ENCODE results near the gene VSIG8.

GRCh38 chr1:159884296-159884695, 21.8 kb upstream of the VSIG8 start:
- TF ChIP-seq CTCF (IDR thresholded peaks at IDR 0.05; ENCODE audit: insufficient read depth, low read length) (no peak), POLR2AphosphoS5 (IDR thresholded peaks at IDR 0.05; ENCODE audit: low read depth) (no peak), GABPA (IDR thresholded peaks at IDR 0.05; ENCODE audit: low read depth) (no peak)
